OCI-LY1 (cell line): Measurements from ENCODE around the gene DNAH9.
"Not testable (repeated sequence)": the region's sequence is repeated elsewhere in the genome, so short reads cannot be mapped to it uniquely, and the experiment has no call there.

Source experiments
- H2AFZ ChIP-seq: fragments of 200-600 bp; sonication (generic), shearing (Covaris generic); 2 replicates; pipeline ENCODE4 v1.6.0; 2014; ENCODE audit warnings: antibody characterized with exemption, mild to moderate bottlenecking, low read length
- H3F3A ChIP-seq: fragments of 200-600 bp; sonication (generic), shearing (Covaris generic); 2 replicates; pipeline ENCODE4 v1.6.0; 2014; ENCODE audit warnings: mild to moderate bottlenecking, antibody characterized with exemption, low read length, moderate library complexity; ENCODE audit not compliant: insufficient read depth
- H3K27ac ChIP-seq: fragments of 200-600 bp; sonication (generic); 2 replicates; pipeline ENCODE4 v1.5.1; 2014; ENCODE audit warnings: low read length, mixed run types, mild to moderate bottlenecking, low read depth; ENCODE audit not compliant: poor library complexity, severe bottlenecking
- H3K27me3 ChIP-seq: fragments of 200-600 bp; sonication (generic); 2 replicates; pipeline ENCODE4 v1.6.0; 2014; ENCODE audit warnings: antibody characterized with exemption, mild to moderate bottlenecking, low read length, moderate library complexity; ENCODE audit not compliant: insufficient read depth
- H3K36me3 ChIP-seq: fragments of 200-600 bp; sonication (generic); 2 replicates; pipeline ENCODE4 v1.6.1; 2014; ENCODE audit warnings: mild to moderate bottlenecking, antibody characterized with exemption, low read length, moderate library complexity, mixed read lengths; ENCODE audit not compliant: insufficient read depth
- H3K4me1 ChIP-seq: fragments of 200-600 bp; sonication (generic); 2 replicates; pipeline ENCODE4 v1.5.1; 2014; ENCODE audit warnings: mild to moderate bottlenecking, low read length, moderate library complexity; ENCODE audit not compliant: insufficient read depth, severe bottlenecking
- H3K4me2 ChIP-seq: fragments of 200-600 bp; sonication (generic), shearing (Covaris generic); 2 replicates; pipeline ENCODE4 v1.6.1; 2014; ENCODE audit warnings: low read length
- H3K4me3 ChIP-seq: fragments of 200-600 bp; sonication (generic); 2 replicates; pipeline ENCODE4 v1.5.1; 2014; ENCODE audit warnings: low read length, low read depth, mild to moderate bottlenecking, mixed read lengths; ENCODE audit not compliant: poor library complexity, severe bottlenecking
- H3K79me2 ChIP-seq: fragments of 200-600 bp; shearing (Covaris generic); 2 replicates; pipeline ENCODE4 v1.6.1; 2016; ENCODE audit warnings: mixed run types, low read length, mixed read lengths; ENCODE audit not compliant: insufficient read depth
- H3K9ac ChIP-seq: fragments of 200-600 bp; sonication (generic), shearing (Covaris generic); 2 replicates; pipeline ENCODE4 v1.6.1; 2014; ENCODE audit warnings: mild to moderate bottlenecking, low read length, mixed read lengths
- H3K9me2 ChIP-seq: fragments of 200-600 bp; sonication (generic), shearing (Covaris generic); 2 replicates; pipeline ENCODE4 v1.6.1; 2014; ENCODE audit warnings: low read depth, mild to moderate bottlenecking, low read length, mixed read lengths
- H3K9me3 ChIP-seq: fragments of 200-600 bp; shearing (Covaris generic); 2 replicates; pipeline ENCODE4 v1.6.1; 2014; ENCODE audit warnings: low read length, mixed read lengths
- H4K20me1 ChIP-seq: fragments of 200-600 bp; sonication (generic), shearing (Covaris generic); 2 replicates; pipeline ENCODE4 v1.6.0; 2016; ENCODE audit warnings: mild to moderate bottlenecking, low read length; ENCODE audit not compliant: insufficient read depth
- EZH2 ChIP-seq: fragments of 200-600 bp; sonication (generic), shearing (Covaris generic); IDR thresholded peaks from 2 replicates; pipeline ENCODE4 v1.8.0; 2017; ENCODE audit warnings: borderline replicate concordance, mixed run types, mild to moderate bottlenecking, antibody characterized with exemption, low read length, moderate library complexity, mixed read lengths
- TF ChIP-seq, protein P1 (sequence below): fragments of 200-600 bp; sonication (generic), shearing (Covaris generic); IDR thresholded peaks from 2 replicates; pipeline ENCODE4 v1.5.1; 2017; ENCODE audit warnings: mild to moderate bottlenecking, antibody characterized with exemption, low read length, moderate library complexity, mixed read lengths

Gene DNAH9

DNA sequence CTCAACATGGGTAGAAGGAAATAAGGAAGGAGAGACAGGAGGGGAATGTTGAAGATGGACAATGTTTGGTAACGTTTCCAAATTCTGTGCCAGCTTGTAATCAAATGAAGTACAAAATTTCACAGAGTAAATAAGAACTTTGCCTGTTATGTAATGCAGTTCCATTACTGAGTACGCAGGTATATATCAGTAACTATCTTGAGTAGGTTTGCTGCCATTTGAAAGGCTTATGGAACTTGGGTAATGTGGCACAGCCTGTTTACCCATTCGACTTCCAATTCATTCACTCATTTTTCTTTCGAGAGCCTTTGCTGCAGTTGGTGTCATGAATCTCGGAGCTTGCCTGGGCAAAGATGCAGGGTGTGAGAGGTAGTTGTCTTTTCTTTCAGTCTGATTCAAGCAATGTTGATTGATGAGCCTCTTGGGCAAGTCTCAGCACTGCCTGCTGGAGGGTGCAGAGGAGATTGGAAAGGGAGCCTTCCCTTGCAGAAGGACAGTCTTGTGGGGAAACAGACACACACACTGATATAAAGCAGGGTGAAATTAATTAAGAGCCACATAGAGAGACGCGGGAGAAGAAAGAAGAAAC lies 345.6 kb downstream of the DNAH9 start:
- no peak for TF ChIP-seq EZH2
- TF ChIP-seq, protein P1, sequence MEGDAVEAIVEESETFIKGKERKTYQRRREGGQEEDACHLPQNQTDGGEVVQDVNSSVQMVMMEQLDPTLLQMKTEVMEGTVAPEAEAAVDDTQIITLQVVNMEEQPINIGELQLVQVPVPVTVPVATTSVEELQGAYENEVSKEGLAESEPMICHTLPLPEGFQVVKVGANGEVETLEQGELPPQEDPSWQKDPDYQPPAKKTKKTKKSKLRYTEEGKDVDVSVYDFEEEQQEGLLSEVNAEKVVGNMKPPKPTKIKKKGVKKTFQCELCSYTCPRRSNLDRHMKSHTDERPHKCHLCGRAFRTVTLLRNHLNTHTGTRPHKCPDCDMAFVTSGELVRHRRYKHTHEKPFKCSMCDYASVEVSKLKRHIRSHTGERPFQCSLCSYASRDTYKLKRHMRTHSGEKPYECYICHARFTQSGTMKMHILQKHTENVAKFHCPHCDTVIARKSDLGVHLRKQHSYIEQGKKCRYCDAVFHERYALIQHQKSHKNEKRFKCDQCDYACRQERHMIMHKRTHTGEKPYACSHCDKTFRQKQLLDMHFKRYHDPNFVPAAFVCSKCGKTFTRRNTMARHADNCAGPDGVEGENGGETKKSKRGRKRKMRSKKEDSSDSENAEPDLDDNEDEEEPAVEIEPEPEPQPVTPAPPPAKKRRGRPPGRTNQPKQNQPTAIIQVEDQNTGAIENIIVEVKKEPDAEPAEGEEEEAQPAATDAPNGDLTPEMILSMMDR, result no peak
- Histone ChIP-seq H3K4me2 (no peak overlapping the region), H3K9me3 (no peaks in the 10 kb centered on the region), H3K4me3 (no peak overlapping the region), H4K20me1 (no peaks in the 10 kb centered on the region), H3K79me2 (no peaks in the 10 kb centered on the region), H3K9ac (no peak overlapping the region), H3F3A (no peaks in the 10 kb centered on the region), H2AFZ (no peak overlapping the region), H3K27ac (no peak overlapping the region), H3K4me1 (no peaks in the 10 kb centered on the region), H3K27me3 (no peaks in the 10 kb centered on the region), H3K36me3 (no peaks in the 10 kb centered on the region), H3K9me2 (no peaks in the 10 kb centered on the region)

DNA sequence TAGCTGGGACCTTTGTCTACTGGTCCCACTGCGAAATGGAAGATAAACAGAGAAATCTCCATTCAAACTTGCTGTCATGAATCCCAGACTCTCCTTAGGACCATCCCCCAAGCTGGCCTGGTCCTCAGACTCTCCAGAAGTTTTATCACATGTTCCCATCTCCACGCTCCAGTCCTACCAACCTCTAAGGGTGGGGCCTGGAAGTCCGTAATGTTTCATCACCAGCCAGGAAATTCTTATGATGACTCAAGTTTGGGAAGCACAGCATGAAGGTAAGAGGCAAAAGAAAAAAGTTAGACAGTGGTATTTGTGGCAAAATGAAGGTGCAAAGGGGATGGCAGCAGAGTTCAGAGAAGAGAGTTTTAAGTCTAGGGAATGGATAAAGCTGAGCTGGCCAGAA lies 346.3 kb downstream of the DNAH9 start:
- H3K9me2 ChIP-seq, result no peaks in the 10 kb centered on the region
- H3K27me3 ChIP-seq, result no peaks in the 10 kb centered on the region
- no peak overlapping the region for H3K4me2 ChIP-seq
- H3K4me3 ChIP-seq, result no peak overlapping the region
- no peak overlapping the region for H2AFZ ChIP-seq
- H3K9me3 ChIP-seq, result no peaks in the 10 kb centered on the region
- no peaks in the 10 kb centered on the region for H3F3A ChIP-seq
- H3K36me3 ChIP-seq, result no peaks in the 10 kb centered on the region
- H3K4me1 ChIP-seq, result no peaks in the 10 kb centered on the region
- H4K20me1 ChIP-seq, result no peaks in the 10 kb centered on the region
- TF ChIP-seq, protein P1, result no peak
- TF ChIP-seq EZH2, result no peak
- H3K79me2 ChIP-seq, result no peaks in the 10 kb centered on the region
- H3K9ac ChIP-seq, result no peak overlapping the region
- no peak overlapping the region for H3K27ac ChIP-seq

DNA sequence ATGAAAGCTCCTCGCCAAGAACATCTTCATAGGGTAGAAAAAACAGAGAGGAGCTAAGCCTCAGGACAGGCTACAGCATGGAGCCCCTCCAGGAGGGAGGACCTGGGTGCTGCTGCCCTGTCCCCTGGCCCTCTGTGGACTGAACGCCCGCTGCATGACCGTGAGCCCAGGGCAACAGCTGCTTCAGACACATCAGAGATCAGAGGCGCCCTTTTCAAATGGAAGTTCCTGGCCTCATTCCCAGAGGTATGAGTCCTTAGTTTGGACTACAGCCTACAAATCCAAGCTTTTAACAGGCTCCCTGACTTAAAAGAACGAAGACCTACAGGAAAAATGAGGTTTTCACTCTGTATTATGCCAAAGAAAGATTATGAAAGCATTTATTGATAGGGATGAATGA lies 350.5 kb downstream of the DNAH9 start:
- Histone ChIP-seq H3K9ac (no peak overlapping the region), H3K36me3 (no peaks in the 10 kb centered on the region; the same call in 1 of the 2 replicates), H2AFZ (no peak overlapping the region), H3K27ac (no peak overlapping the region), H3K4me2 (no peak overlapping the region), H3K9me3 (no peaks in the 10 kb centered on the region), H3K9me2 (no peaks in the 10 kb centered on the region), H3K79me2 (no peaks in the 10 kb centered on the region), H3K4me3 (no peak overlapping the region), H4K20me1 (no peaks in the 10 kb centered on the region), H3K4me1 (no peaks in the 10 kb centered on the region), H3K27me3 (no peaks in the 10 kb centered on the region), H3F3A (no peaks in the 10 kb centered on the region)
- no peak for TF ChIP-seq EZH2
- TF ChIP-seq, protein P1, result no peak

DNA sequence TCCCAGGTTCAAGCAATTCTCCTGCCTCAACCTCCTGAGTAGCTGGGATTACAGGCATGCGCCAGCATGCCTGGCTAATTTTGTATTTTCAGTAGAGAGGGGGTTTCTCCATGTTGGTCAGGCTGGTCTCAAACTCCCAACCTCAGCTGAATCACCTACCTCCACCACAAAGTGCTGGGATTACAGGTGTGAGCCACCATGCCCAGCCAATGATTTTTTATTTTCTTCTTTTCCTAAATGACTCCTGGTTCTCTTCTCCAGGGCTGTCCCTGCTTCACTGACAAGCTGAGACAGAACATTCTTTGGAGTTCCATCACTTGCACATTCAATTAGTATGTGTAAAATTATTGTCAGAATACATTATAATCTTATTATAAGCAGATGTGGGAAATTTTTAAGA lies 351.3 kb downstream of the DNAH9 start:
- H3K4me1 ChIP-seq, H3K27ac ChIP-seq, H4K20me1 ChIP-seq, H3K9me2 ChIP-seq, H3K79me2 ChIP-seq, H3K9ac ChIP-seq, H2AFZ ChIP-seq, H3K4me2 ChIP-seq, H3K9me3 ChIP-seq, H3K27me3 ChIP-seq, H3K4me3 ChIP-seq, H3F3A ChIP-seq, H3K36me3 ChIP-seq: not testable (repeated sequence)
